Activated T-cell treated with anti-CD3 and anti-CD28 coated beads for 4 hours (primary cell): ENCODE results near the gene PKP4.
"Not testable (repeated sequence)": the region's sequence is repeated elsewhere in the genome, so short reads cannot be mapped to it uniquely, and the experiment has no call there.

Experiments used
- DNase-seq: peaks from one replicate; pipeline ENCODE4 v3.0.0-alpha.2; 2020

The PKP4 gene

GRCh38 chr2:158467248-158467647 is 10.5 kb downstream of the PKP4 start:
- DNase-seq, result no peak

- DNase-seq, result not testable (repeated sequence)
Observed at GRCh38 chr2:158472829-158473228, 16.1 kb downstream of the PKP4 start.

- DNase-seq, result not testable (repeated sequence)
Observed at GRCh38 chr2:158473300-158473699, 16.5 kb downstream of the PKP4 start.

- DNase-seq, result no peak
Observed at GRCh38 chr2:158473719-158474392, 17.1 kb downstream of the PKP4 start.

- not testable (repeated sequence) for DNase-seq
Observed at GRCh38 chr2:158474526-158475011, 17.8 kb downstream of the PKP4 start.

GRCh38 chr2:158477202-158477601 is 20.4 kb downstream of the PKP4 start:
- no peak for DNase-seq

GRCh38 chr2:158478237-158478636 is 21.5 kb downstream of the PKP4 start:
- no peak for DNase-seq

GRCh38 chr2:158478816-158479215 is 22.1 kb downstream of the PKP4 start:
- DNase-seq, result no peak

- no peak for DNase-seq
Observed at GRCh38 chr2:158481116-158481515, 24.4 kb downstream of the PKP4 start.

GRCh38 chr2:158482594-158482993 is 25.8 kb downstream of the PKP4 start:
- DNase-seq, result no peak

- DNase-seq, result no peak
Observed at GRCh38 chr2:158484892-158485556, 28.3 kb downstream of the PKP4 start.

- DNase-seq, result no peak
Observed at GRCh38 chr2:158486150-158486969, 29.6 kb downstream of the PKP4 start.

GRCh38 chr2:158486970-158487325 is 30.2 kb downstream of the PKP4 start:
- DNase-seq, result no peak

GRCh38 chr2:158487419-158487818 is 30.7 kb downstream of the PKP4 start:
- no peak for DNase-seq

GRCh38 chr2:158488442-158489216 is 31.9 kb downstream of the PKP4 start:
- DNase-seq, result no peak

- DNase-seq, result no peak
Observed at GRCh38 chr2:158489366-158490112, 32.8 kb downstream of the PKP4 start.

GRCh38 chr2:158491072-158491471 is 34.3 kb downstream of the PKP4 start:
- DNase-seq, result no peak

- no peak for DNase-seq
Observed at GRCh38 chr2:158493458-158493857, 36.7 kb downstream of the PKP4 start.

- DNase-seq, result no peak
Observed at GRCh38 chr2:158495175-158495574, 38.4 kb downstream of the PKP4 start.

- no peak for DNase-seq
Observed at GRCh38 chr2:158496986-158497385, 40.2 kb downstream of the PKP4 start.

GRCh38 chr2:158497486-158497885 is 40.7 kb downstream of the PKP4 start:
- no peak for DNase-seq
